DMS53 (cell line): ENCODE data around the gene TXNDC11.
A peak's percentile ranks its signal among the peaks of the same experiment; 100 is the strongest.

ENCODE experiments used
- DNase-seq: peaks from one replicate; lab custom pipeline; 2025; lab: John Stamatoyannopoulos, UW

Gene TXNDC11

DNA sequence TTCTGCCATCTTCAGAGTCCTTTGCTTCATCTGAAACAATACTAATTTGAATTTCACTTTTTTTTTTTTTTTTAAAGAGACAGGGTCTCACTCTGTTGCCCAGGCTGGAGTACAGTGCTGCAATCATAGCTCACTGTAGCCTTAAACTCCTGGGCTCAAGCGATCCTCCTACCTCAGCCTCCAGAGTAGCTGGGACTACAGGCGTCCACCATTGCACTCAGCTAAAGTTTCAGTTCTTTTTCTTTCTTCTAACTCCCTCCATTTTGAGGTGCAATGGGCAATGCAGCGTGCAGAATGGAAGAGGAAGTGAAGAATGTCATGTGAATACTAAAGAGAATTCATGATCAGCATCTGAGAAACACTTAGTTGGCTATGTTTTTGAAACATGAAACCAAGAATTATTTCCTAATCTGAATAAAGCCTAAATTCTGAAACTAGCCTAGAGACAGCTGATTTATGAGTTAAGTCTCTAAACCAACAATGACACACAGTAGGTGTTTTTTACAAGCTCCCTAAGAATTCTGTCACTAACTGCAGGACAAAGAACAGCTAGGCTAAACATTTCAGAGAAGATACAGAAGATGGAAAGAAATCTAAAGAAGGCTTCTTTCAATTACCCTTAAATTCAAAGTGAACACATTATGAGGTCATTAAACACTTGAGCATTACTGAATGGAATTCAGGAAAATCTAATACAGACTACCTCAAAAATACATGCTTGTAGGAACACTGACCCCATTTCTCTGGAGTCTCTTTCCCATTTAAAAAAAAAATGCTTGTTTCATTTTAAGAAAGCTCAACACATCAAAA, 53.4 kb downstream of the TXNDC11 start:
- DNase-seq, result peak; percentile 35

DNA sequence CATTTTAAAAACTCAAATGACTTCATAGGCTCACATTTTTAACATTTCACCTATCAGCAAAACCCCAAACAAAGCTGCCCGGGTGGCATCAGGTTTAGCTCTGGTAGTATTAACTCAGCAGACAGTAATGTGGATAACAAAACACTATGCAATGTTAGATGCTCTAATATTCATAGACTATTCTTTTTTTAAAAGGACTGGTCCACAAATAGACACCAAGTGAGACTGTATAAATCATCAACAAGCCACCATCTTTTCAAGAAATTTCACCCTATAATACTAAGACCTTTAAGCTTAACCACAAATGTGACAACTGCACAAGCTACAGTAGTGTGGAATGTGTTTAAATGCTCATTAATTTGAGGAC, 54.2 kb downstream of the TXNDC11 start:
- DNase-seq, result no peak

DNA sequence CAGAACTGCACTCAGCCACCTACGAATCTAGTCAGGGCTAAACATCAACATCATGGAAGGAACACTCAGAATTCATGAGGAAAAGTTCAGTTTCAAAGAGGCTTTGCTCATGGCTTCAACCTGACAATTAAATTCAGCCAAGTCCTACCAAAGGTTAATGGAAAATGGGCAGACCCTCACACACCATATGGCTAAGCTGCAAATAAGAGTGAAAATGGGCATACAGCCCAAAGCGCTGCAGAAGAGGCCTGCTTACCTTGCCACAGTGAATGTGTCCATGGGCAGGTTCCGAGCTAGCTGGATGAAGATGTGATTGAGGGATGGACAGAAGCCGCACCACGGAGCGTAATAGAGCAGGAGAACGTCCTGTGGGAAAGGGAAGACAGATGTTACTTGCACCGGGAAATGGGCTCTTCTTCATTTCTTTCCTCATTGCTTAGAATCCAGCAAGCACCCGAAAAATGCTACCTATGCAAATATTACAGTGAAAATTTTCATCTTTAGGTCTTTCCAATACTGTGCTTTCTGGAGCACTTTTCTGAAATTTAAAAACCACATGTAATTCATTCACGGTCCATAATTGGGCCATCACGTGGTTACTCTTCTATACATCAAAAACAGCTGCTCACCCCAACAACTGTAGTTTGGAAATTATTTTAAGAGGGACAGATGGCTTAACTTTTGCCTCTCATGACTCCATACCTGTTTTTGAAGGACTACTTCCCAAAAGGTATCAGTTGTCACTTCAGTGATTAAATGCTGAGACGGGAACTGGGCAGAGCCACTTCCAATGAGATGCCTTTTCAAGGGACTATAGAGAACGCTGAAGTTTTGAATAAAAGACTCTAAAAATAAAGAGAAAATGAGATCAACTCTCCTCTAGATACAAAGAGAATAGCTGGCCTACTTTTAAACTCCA, 54.8 kb downstream of the TXNDC11 start:
- no peak for DNase-seq

DNA sequence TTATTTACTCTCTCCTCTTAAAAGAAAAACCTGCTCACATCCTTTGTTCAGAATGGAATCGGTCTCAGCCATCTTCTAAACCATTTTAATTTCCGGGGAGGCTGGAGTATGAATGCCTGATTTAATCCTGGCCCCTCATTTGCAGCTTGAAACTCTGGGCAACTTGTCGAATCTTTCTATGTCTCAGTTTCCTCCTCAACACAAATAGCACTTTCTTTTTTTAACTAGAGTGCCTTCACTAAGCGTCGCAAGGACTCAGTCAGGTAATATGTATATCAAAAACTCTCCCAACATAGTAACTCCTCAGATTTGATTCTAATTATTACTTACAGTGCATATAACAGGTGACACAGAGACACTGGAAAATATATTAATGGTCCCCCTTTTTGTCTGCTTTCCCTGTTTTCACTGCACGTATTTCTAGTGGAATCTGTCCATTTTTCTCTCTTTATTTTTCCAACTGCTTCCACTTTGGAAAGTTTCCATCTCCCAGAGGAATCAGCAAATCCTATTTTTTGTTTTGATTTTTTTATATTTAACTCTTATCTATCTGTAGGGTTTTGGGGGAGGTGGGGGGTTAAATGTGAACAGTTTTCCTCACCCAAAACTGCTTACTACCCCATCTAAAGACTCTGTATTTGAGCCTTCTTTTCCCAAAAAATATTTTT, 55.8 kb downstream of the TXNDC11 start:
- no peak for DNase-seq

DNA sequence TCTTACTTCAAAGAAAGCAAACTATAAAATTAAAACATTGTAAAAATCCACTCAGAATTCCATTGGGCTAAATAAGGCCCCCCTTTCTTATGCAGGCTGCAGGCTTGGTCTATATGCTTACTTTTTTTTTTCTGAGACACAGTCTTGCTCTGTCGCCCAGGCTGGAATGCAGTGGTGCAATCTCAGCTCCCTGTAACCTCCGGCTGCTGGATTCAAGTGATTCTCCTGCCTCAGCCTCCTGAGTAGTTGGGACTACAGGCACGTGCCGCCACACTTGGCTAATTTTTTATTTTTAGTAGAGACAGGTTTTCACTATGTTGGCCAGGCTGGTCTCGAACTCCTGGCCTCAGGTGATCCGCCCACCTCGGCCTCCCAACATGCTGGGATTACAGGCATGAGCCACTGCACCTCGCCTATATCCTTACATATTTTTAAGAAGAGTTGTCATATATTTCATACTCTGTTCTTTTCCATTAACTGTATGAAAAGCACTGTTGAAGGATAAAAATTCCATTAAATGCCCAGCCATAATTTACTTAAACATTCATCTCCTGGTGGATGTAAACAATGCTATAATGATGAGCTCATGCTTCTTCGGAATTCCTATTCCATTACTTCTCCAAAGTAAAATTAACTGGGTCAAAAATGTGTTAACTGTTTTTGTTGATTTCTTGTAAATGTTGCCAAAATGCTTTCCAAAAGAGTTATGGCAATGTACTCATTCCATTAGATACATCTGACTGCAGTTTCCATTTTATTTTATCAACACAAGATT, 56.6 kb downstream of the TXNDC11 start:
- no peak for DNase-seq

DNA sequence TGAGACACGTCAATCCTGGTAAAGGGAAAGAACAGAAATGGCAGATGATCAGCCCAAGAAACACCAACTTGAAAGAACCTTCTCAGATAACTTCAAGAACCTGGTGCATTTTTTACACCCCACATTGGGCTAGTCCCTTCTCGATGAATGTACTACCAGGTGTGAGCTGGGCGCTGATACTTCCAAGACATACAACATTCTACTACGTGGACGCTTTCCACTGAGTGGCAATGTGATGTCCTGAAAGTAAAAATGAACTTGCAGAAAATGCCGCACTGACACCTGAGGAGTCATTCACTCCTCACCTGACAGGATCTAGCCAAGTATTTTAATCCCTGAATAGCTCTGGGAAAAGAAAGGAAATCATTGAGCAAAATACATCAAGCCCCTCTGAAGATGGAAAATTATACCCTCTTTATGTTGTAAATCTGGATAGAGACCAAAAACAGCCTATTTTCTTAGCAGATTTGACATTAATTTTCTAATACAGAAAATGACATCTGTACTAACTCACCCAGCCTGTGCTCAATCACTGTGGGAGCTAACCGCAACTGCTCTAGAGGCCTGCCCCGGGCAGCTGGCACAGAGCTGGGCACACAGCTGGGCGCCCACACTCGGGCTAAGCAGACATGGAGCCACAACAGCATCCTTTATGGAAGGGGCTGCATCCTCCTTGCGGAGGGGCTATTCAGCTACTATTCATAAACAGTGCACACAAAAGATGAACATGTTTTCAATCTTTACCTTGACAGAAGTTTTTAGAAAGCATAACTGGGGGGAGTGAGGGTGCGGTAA, 58.2 kb downstream of the TXNDC11 start:
- DNase-seq, result no peak

DNA sequence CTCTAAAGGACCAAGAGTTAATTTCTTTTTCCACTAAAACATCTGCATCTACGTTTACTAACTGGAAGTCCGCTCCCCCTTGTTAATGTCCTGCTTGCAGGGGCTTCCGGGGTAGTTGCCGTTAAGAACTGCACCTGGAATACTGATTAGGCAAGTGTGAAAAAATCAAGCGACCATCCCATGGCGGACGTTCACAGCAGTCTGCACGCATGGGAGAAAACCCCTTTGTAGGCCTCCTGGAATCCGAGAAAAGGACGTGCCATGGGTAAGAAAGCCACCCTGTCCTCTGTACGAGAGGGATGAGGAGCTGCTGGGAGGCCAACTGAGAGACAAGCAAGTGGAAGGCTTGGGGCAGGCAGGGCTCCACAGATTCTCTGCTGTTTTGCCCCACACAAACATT, 59.5 kb downstream of the TXNDC11 start:
- no peak for DNase-seq

DNA sequence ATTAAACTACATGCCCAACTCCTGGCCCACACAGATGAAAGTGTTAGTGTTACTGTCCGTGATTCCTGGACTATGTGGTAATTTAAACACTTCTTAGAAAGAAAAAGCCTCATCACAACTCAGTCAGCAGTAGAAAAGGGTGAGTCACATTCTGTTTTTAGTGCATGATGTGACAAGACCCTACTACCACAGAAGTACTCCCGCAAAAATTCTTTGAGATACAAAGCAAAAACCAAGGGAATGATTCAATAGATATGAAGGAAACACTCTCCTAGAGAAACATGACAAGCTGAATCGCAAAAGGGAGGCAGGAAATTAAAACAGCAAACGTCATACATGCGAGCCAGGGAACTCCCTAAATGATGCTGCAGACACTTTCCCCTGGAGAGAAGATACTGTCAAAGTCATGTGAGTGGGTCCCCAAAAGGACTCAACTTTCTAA, 60.0 kb downstream of the TXNDC11 start:
- no peak for DNase-seq

GRCh38 chr16:11681976-11682654, 60.5 kb downstream of the TXNDC11 start:
- DNase-seq, result no peak

- peak; percentile 24 for DNase-seq
Observed at GRCh38 chr16:11681556-11681955, 61.1 kb downstream of the TXNDC11 start.

- DNase-seq, result no peak
Observed at GRCh38 chr16:11679941-11680911, 62.4 kb downstream of the TXNDC11 start.

GRCh38 chr16:11679250-11679649, 63.4 kb downstream of the TXNDC11 start:
- no peak for DNase-seq

- no peak for DNase-seq
Observed at GRCh38 chr16:11677959-11678881, 64.4 kb downstream of the TXNDC11 start.

DNA sequence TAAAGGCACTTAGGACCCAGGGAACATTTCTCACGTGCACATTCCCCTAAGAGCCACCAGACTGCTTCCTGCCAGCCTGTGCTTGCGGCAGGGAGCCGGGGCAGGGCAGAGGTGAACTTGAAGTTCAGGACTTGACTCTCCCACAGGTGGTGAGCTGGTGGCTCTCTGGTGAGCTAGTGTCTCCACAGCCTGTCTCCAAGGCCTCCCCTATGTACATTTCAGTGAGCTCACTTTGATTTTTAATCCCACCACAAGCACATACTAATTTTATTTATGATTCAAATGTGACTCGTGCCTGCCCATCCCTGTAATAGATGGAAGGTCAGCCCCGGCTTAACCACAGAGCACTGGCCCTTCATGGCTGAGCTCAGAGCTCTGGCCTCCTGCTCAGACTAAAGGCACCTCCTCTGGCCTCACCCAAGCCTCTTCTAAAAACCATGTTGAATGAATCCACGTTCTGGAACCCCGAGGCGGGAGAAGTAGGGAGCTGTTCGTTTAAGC, 65.2 kb downstream of the TXNDC11 start:
- peak; percentile 31 for DNase-seq

DNA sequence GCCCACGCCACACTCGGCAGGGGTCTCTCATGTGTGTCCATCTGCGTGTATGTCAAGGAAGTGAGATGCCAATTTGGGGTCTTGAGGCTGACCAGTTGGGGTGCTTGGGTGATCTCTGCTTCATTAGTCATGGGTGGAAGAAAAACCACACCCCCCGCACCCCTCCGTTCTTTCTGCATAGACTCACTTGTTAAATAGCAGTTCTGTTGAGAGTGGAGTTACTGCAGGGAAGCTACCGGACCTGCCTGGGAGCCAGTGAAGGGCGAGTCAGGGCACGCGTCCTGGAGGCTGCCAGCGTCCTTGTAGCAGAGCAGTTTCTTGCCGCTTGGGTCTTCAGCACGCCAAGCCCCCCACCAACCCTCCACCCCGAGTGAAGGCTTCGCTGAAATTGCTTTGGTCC, 65.9 kb downstream of the TXNDC11 start:
- DNase-seq, result no peak

GRCh38 chr16:11675561-11676511, 66.8 kb downstream of the TXNDC11 start:
- DNase-seq, result peak; percentile 98
